ENCODE measurements around the gene SESN3. TPM values are rescaled to one million over a fixed set of nuclear protein-coding genes. Genes with fewer than 3 reads are reported as not detected.

The SESN3 gene
- polyA plus RNA-seq, 1 donor from 2014 or later, result 11.1 TPM

GRCh38 chr11:95256321-95256779 lies 25.3 kb upstream of the SESN3 start:
- no peaks in the 10 kb centered on the region for H3K9me2 ChIP-seq (ENCODE audit: insufficient read depth, low read length)
- no peak overlapping the region for H3K27ac ChIP-seq (ENCODE audit: low read length)
- H3K4me2 ChIP-seq (ENCODE audit: low read length), result no peak overlapping the region
- no peaks in the 10 kb centered on the region for H3K9me3 ChIP-seq (ENCODE audit: low read length)
- H3K36me3 ChIP-seq (ENCODE audit: insufficient read depth, low read length), result no peaks in the 10 kb centered on the region
- H2AFZ ChIP-seq (ENCODE audit: low read depth, low read length), result no peak overlapping the region
- H3K27me3 ChIP-seq (ENCODE audit: insufficient read depth, low read depth, low read length), result no peaks in the 10 kb centered on the region
- TF ChIP-seq REST (IDR thresholded peaks at IDR 0.05; ENCODE audit: borderline replicate concordance) (no peak), CTCF (IDR thresholded peaks at IDR 0.05; ENCODE audit: poor library complexity, severe bottlenecking) (no peak), POLR2AphosphoS5 (IDR thresholded peaks at IDR 0.05) (no peak), MXI1 (conservative IDR thresholded peaks at IDR 0.05; ENCODE audit: poor library complexity, severe bottlenecking) (no peak), SMC3 (conservative IDR thresholded peaks at IDR 0.05; ENCODE audit: poor library complexity) (no peak), EZH2 (IDR thresholded peaks at IDR 0.05; ENCODE audit: borderline replicate concordance, insufficient read depth, low read length, poor library complexity, severe bottlenecking) (no peak), EP300 (conservative IDR thresholded peaks at IDR 0.05; ENCODE audit: poor library complexity, severe bottlenecking) (no peak), RAD21 (conservative IDR thresholded peaks at IDR 0.05) (no peak), TAF1 (IDR thresholded peaks at IDR 0.05; ENCODE audit: low read depth) (no peak)
- no peaks in the 10 kb centered on the region for H4K20me1 ChIP-seq (ENCODE audit: insufficient read depth)
- no peaks in the 10 kb centered on the region for H3K79me2 ChIP-seq (replicated peaks; ENCODE audit: insufficient read depth, low read length)
- H3F3A ChIP-seq (ENCODE audit: insufficient read depth, low read length, poor library complexity, severe bottlenecking), result peaks cover 6% of the 10 kb centered on the region
- no peak overlapping the region for H3K4me3 ChIP-seq (ENCODE audit: low read length)
- H3K9ac ChIP-seq (ENCODE audit: low read length), result no peak overlapping the region

- Histone ChIP-seq H3F3A (ENCODE audit: insufficient read depth, low read length, poor library complexity, severe bottlenecking) (peaks cover 6% of the 10 kb centered on the region), H4K20me1 (ENCODE audit: insufficient read depth) (no peaks in the 10 kb centered on the region), H3K4me2 (ENCODE audit: low read length) (no peak overlapping the region), H3K9me3 (ENCODE audit: low read length) (no peaks in the 10 kb centered on the region), H3K79me2 (replicated peaks; ENCODE audit: insufficient read depth, low read length) (no peaks in the 10 kb centered on the region), H3K27ac (ENCODE audit: low read length) (peak overlapping the region; percentile 91), H3K9me2 (ENCODE audit: insufficient read depth, low read length) (no peaks in the 10 kb centered on the region), H3K27me3 (ENCODE audit: insufficient read depth, low read depth, low read length) (no peaks in the 10 kb centered on the region), H3K4me3 (ENCODE audit: low read length) (no peak overlapping the region), H2AFZ (ENCODE audit: low read depth, low read length) (peak overlapping the region; percentile 12), H3K9ac (ENCODE audit: low read length) (peak overlapping the region; percentile 56), H3K36me3 (ENCODE audit: insufficient read depth, low read length) (no peaks in the 10 kb centered on the region)
- TF ChIP-seq REST (IDR thresholded peaks at IDR 0.05; ENCODE audit: borderline replicate concordance) (no peak), EZH2 (IDR thresholded peaks at IDR 0.05; ENCODE audit: borderline replicate concordance, insufficient read depth, low read length, poor library complexity, severe bottlenecking) (no peak), CTCF (IDR thresholded peaks at IDR 0.05; ENCODE audit: poor library complexity, severe bottlenecking) (no peak), RAD21 (conservative IDR thresholded peaks at IDR 0.05) (no peak), POLR2AphosphoS5 (IDR thresholded peaks at IDR 0.05) (no peak)
These were observed 24.5 kb upstream of the SESN3 start for GRCh38 chr11:95255251-95256145.
